Stimulated activated CD8-positive, alpha-beta memory T cell treated with anti-CD3 and anti-CD28 coated beads, Interleukin-15, amount 100 ng/mL, for 24 hours (primary cell): ENCODE data around the gene C11orf24.
"Not testable (repeated sequence)": the region's sequence is repeated elsewhere in the genome, so short reads cannot be mapped to it uniquely, and the experiment has no call there.

Experiments
- DNase-seq: peaks from one replicate; pipeline ENCODE4 v3.0.0-alpha.2; 2020; ENCODE audit warnings: low read depth

The C11orf24 gene

GRCh38 chr11:68298659-68299516 is 27.1 kb upstream of the C11orf24 start:
- DNase-seq, result no peak

DNA sequence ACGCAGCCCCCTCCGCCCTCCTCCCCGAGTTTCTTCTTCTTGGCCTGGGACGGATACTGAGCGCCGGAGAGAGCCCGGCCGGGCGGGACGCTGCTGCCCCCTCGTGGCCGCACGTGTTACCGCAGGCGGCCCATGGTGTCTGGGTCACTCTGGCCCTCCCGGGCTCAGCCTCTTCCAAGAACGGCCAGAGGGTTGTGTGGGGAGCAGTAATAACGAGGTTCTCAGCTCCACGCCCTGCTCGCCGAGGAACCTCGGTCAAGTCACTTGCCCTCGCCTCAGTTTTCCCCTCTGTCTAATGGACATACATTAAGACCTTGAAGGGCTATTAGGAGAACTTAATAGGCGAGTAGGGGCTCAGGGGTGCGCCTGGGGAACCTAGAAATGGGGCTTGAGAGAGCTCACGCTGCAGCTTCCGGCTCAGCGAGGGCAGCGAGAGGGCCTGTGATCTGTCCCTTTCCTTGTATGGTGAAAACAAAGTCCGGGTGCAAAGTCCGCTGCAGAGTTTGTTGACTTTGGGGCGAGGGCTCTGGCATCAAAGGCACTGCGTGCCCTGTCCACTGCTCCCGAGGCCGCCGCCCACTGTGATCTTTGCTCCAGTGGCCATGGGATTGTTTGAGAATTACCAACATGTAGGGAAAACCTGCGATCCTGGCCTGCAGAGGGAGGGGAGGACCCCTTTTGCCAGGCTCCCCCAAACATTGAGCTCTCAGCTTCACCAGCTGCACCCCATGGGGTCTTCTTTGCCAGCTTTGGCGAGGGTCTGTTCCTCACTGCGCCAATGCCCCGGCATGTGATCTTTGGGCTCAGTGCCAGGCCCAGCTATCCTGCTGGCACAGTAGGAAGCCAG is 26.3 kb upstream of the C11orf24 start:
- peak; percentile 80 for DNase-seq

GRCh38 chr11:68297494-68297811 is 25.7 kb upstream of the C11orf24 start:
- DNase-seq, result no peak

- no peak for DNase-seq
These were observed 25.2 kb upstream of the C11orf24 start for GRCh38 chr11:68297052-68297378.

DNA sequence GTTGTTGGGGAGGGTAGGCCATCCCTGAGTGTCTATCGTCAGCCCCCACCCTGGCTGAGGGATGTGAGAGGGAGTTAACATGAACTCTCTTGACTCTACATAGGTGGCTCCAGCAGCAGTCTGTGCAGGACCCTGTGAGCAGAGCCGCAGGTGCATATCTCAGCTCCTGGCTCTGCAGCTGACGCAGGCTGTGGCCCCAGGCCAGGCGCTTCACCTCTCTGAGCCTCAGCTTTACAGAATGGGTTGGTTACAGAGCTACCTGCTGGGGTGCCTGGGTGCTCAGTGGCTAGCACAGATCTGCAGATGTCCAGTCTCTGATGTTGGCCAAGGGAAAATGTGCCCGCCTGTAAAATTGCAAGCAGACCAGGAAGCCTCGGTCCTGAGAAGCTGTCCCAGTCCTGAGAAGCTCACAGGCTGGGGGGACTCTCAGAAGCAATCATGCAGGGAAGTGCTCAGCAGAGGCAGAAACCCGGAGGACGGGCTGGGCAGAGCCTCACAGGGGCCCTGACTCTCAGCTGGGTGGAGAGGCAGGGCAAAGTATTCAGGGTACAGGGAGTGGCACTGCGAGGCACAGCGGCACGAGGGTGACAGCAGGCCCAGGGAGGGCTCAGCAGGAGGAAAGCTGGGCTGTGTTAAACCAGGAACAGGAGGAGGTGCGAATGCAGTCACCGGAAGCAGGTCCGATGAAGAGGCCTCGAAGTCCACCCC is 24.7 kb upstream of the C11orf24 start:
- DNase-seq, result no peak

GRCh38 chr11:68295940-68296339 is 24.2 kb upstream of the C11orf24 start:
- DNase-seq, result no peak

DNA sequence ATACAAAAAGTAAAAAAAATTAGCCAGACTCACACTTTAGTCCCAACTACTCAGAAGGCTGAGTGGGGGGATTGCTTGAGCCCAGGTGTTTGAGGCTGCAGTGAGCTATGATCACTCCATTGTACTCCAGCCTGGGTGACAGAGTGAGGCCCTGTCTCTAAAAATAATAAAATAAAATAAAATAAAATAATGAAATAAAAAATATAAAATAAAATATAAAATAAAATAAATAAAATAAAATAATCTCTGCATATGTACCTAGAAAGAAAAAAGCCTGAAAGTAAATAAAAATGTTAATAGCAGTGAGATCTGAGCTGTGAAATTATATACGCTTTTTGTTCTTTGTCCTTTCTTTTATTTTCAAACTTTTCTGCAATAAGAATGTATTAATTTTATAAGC is 23.5 kb upstream of the C11orf24 start:
- no peak for DNase-seq

- DNase-seq, result no peak
These were observed 21.9 kb upstream of the C11orf24 start for GRCh38 chr11:68293708-68294107.

- DNase-seq, result no peak
These were observed 17.7 kb upstream of the C11orf24 start for GRCh38 chr11:68289456-68289855.

DNA sequence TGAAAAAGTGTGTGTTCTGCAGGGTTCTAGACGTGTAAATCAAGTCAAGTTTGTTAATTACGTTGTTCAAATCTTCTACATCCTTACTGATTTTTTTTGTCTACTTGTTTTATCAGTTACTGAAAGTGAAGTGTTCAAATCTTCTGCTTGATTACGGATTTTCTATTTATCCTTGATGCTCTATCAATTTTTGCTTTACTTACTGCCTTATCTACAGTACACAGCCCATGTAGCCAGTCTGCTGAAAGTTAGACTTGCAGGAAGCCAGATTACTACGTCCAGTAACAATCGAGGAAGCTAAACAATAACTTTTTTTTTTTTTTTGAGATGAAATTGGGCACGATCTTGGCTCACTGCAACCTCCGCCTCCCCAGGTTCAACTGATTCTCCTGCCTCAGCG is 15.6 kb upstream of the C11orf24 start:
- DNase-seq, result no peak

DNA sequence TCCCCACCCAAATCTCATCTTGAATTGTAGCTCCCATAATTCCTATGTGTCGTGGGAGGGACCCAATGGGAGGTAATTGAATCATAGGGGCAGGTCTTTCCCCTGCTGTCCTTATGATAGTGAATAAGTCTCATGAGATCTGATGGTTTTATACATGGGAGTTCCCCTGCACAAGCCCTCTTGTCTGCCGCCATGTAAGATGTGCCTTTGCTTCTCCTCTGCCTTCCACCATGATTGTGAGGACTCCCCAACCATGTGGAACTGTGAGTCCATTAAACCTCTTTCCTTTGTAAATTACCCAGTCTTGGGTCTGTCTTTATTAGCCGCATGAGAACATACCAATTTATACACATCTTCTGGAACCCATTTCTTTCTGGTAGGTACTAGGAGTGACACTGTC is 12.8 kb upstream of the C11orf24 start:
- not testable (repeated sequence) for DNase-seq

GRCh38 chr11:68282861-68283230 is 11.1 kb upstream of the C11orf24 start:
- no peak for DNase-seq

- no peak for DNase-seq
These were observed 10.5 kb upstream of the C11orf24 start for GRCh38 chr11:68282141-68282860.

GRCh38 chr11:68279676-68280075 is 7.9 kb upstream of the C11orf24 start:
- DNase-seq, result no peak

DNA sequence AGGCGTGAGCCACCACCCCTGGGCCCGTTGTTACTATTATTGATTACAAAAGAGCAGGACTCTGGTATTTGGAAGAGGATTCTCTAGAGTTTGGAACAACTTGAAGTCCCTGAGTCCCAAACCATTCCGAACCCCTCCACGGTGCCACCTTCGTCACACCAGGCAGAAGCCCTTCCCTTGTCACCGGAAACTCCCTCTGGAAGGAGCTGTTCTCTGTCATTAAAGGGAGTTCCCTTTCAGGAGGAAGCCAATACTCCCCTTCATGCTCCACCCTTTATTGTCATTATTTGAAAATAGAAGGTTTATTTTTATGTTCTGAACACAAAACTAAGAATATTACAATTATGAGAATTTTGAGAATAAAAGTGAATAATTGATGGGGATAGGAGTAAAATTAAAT is 5.1 kb upstream of the C11orf24 start:
- no peak for DNase-seq

DNA sequence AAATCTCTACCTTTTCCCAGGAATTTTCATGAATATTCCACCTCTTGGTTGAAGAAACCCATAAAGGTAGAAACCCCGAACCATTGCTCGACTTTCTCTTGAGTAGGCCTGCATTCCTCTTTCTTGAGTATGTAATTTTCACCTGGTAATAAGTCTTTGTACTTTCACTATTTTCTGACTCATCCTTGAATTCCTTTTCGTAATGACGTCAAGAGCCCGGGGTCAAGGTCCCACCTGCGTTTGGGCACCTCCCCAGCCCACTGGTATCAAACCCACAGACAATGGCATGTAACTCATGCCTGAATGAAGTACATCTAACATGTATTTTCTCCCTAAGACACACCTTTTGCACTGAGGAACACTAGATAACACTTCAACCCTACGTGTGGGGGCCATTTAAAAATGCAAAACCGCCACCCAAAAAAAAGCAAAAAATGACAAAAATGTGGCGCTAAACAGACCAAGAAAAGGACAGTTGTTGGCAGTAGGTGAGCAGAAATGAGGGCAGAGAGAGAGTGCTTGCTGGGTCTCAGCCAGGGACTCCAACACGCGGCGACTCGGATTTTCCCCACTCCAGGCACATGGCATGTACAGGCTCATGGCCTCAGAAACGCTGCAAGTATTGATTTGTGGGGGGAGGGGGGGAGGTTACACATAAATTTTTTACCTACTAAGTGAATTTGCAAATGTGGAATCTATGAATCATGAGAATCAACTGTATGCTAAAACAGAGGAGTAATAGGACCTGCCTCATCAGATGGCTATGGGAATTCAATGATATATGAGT is 4.1 kb upstream of the C11orf24 start:
- no peak for DNase-seq

DNA sequence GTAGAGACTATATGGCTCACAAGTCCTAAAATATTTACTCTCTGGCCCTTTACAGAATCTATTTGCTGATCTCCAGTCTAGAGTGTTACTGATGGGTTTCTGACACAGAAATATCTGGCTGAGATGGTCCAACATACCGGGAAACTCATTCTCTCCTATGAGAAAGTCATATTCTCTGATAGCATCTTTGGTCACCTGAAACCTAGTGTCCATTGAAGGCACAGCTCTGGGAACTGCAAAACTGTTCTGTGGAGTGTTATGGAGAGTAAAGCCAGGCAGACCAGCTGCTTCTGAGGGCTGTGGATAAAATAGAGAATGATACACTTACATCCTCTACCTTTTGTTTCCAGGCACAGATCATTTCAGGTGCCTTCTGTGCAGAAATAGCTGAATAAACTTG is 2.5 kb upstream of the C11orf24 start:
- DNase-seq, result no peak

- DNase-seq, result no peak
These were observed 1.4 kb upstream of the C11orf24 start for GRCh38 chr11:68273026-68273738.

DNA sequence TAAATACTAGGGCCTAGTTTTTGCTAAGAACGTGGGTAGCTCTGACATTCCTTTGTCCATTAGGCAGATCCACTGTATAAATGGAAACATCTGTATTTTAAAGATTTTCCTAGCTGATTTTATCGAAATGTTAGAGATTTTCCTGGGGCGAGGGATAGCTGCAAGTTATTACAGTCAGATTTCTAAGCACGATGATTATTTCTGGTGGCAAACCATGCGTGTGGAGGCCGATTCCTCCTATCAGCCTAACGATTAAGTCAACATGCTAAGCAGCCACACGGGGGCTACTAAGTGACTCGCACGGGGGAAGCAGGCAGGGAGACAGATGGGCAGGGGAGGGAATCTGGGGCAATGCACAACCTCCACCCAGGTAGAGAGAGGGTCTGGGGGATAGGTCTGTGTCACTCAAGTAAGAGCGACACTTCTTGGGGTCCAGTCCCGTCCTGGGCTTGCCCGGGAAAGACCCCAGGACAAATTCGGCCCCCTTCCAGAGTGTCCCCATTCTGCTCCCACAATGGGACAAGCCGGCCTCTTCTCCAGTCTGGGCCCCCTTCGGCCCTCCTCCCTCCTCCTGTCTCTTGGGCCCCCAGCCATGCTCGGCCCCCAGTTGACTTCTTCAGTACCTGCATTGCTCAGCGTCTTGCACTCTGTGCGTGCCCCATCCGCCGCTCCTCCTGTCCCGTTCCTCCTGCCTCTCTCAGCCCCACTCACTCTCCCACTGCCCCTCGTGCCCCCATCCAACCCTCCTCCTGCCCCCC is 571 bp downstream of the C11orf24 start:
- DNase-seq, result peak; percentile 16
